ENCODE data around the gene FAM221B. TPM values are rescaled to one million over a fixed set of nuclear protein-coding genes. Genes with fewer than 3 reads are reported as not detected.

FAM221B gene
- total RNA-seq, 1 donor from 2014 or later: 1.1 TPM

DNA sequence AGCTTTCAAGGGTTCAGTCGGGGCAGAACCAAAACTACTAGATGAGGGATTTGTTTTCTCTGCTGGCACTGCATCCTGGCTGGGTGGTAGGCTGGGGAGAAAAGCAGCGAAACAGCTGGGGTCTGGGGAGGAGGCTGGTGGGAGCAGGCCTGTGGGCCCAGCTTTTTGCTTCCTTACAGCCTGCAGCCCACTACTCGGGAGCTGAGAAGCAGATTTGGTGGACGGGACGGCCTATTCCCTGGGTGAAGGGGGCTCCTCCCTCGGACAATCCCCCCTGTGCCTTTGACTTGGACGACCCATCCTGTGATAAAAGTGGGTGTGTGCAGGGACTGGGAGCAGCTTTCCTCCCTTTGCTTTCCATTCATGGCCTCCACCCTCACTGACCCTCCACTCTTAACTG is 28.0 kb downstream of the FAM221B start:
- Mint-ChIP-seq H3K4me1 (ENCODE audit: unreplicated experiment) (peaks cover 6% of the 10 kb centered on the region), H3K9me3 (no peaks in the 10 kb centered on the region), H3K27ac (peak overlapping the region; percentile 15), H3K36me3 (peaks cover 13% of the 10 kb centered on the region), H3K27me3 (no peaks in the 10 kb centered on the region), H3K4me3 (no peak overlapping the region)
- TF ChIP-seq, protein P1, sequence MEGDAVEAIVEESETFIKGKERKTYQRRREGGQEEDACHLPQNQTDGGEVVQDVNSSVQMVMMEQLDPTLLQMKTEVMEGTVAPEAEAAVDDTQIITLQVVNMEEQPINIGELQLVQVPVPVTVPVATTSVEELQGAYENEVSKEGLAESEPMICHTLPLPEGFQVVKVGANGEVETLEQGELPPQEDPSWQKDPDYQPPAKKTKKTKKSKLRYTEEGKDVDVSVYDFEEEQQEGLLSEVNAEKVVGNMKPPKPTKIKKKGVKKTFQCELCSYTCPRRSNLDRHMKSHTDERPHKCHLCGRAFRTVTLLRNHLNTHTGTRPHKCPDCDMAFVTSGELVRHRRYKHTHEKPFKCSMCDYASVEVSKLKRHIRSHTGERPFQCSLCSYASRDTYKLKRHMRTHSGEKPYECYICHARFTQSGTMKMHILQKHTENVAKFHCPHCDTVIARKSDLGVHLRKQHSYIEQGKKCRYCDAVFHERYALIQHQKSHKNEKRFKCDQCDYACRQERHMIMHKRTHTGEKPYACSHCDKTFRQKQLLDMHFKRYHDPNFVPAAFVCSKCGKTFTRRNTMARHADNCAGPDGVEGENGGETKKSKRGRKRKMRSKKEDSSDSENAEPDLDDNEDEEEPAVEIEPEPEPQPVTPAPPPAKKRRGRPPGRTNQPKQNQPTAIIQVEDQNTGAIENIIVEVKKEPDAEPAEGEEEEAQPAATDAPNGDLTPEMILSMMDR (conservative IDR thresholded peaks at IDR 0.05): no peak
- DNase-seq (ENCODE audit: extremely low spot score, unreplicated experiment): no peak

DNA sequence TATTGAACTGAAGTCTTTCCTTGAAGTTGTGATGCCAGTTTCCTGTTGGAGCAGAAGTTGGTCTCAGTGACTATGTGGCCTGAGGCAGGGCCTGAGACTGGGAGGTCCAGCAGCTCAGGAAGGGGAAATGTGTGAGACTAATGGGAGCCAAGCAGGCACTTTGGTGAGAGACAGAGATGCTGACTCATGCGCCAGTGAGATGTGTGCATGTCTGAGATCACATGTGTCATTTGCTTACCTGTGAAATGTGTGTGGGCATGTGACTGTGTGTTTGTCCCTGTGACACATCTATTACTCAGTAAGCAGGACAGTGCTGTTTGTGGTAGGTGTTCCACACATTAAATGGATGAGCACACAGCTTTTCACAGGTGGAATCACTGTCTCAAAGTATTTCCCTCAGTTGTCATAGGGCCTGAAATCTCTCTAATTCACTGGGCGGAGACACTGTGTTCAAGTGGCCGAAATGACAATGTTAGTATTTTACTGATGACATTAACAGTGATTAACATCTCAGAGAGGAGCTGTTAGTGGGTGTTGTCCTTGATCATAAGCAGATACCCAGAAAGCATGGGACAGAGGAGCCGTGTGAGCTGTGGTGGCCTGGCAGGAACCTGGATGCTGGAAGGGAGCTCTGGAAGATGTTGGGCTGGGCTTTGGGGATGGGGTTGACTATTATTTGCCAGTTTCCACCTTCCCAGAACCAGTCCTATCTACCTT is 29.7 kb downstream of the FAM221B start:
- no peaks in the 10 kb centered on the region for H3K27me3 Mint-ChIP-seq
- H3K4me3 Mint-ChIP-seq: no peak overlapping the region
- TF ChIP-seq, protein P1 (conservative IDR thresholded peaks at IDR 0.05): no peak
- DNase-seq (ENCODE audit: extremely low spot score, unreplicated experiment): no peak
- peaks cover 16% of the 10 kb centered on the region for H3K4me1 Mint-ChIP-seq (ENCODE audit: unreplicated experiment)
- H3K36me3 Mint-ChIP-seq: peaks cover 13% of the 10 kb centered on the region
- no peaks in the 10 kb centered on the region for H3K9me3 Mint-ChIP-seq
- H3K27ac Mint-ChIP-seq: peak overlapping the region; percentile 68

DNA sequence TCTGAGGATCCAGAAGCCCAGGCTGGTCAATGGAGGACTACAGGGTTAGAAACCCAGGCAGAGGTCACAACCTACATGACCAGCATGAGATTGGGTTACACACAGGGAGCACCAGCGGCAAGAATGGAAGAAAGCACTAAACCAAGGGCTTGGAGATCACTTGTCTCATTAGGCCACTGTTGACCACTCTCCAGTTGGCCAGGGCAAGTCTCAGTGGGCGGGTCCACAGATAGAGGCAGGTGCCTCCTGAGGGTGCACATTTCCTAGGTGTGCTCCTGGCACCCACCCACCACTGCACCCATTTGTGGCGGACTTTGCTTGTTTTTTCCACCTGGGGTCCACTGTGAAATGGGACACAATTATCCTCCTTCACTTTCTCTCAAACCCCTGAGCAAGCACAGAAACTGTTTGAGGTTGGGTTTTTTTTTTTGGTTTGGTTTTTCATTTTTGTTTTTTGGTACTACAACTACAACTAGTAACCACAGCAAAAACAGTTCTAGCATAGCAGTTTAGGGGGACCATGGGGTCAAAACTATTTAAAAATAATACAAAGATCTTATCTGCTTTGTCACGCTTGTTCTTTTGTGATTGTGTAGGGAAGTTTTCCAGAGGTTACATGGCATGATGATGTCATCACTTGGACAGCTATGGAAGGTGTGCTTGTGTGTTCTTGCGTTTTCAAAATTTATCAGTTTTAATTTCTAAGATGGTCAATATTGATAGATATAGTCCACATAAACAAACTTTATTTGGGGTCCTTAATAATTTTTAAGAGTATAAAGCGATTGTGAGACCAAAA is 31.0 kb downstream of the FAM221B start:
- no peak for DNase-seq (ENCODE audit: extremely low spot score, unreplicated experiment)
- Mint-ChIP-seq H3K27ac (no peak overlapping the region), H3K36me3 (peaks cover 13% of the 10 kb centered on the region), H3K27me3 (no peaks in the 10 kb centered on the region), H3K4me3 (no peak overlapping the region), H3K4me1 (ENCODE audit: unreplicated experiment) (peaks cover 26% of the 10 kb centered on the region), H3K9me3 (no peaks in the 10 kb centered on the region)
- TF ChIP-seq, protein P1 (conservative IDR thresholded peaks at IDR 0.05): no peak

DNA sequence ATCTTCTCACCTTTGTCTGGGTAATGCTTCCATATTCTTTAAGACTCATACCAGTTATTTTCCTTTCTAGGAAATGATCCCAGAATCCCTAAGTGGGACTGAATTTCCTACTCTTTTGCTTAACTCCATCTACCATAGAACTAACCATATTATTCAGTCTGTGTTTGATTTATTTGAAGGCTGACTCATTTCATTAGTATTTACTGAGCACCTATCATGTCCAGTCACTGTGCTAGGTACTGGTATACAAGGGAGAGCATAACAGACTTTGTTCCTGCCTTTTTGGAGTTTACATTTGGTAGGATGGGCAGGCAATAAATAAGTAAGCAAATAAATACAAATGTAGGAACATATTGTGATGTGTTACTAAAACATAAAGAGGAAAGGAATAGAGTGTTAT is 32.8 kb downstream of the FAM221B start:
- Mint-ChIP-seq H3K4me1 (ENCODE audit: unreplicated experiment) (peaks cover 26% of the 10 kb centered on the region), H3K27me3 (peaks cover under 1% of the 10 kb centered on the region), H3K27ac (peak overlapping the region; percentile 7), H3K9me3 (no peaks in the 10 kb centered on the region), H3K4me3 (no peak overlapping the region), H3K36me3 (peaks cover 3% of the 10 kb centered on the region)
- DNase-seq (ENCODE audit: extremely low spot score, unreplicated experiment): no peak
- TF ChIP-seq, protein P1 (conservative IDR thresholded peaks at IDR 0.05): no peak

DNA sequence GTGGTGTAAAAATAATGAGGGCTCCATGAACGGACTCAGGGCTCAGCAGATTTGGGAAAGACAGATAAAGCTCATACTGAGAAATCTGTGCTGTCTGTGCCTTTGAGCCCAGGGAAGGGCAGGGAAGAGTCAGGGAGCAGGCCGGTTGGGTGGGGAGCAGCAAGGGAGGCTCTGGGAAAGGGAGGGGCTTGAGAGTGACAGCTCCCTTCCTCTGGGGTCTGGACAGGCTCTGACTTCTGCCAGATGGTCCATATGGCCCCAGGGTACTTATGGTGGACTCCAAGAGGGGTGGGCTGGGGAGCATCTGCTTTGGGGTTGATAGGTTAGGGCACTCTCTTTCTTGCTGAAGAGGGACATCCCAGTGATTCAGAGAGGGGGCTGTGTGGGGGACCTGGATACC is 35.1 kb downstream of the FAM221B start:
- Mint-ChIP-seq H3K4me3 (peak overlapping the region; percentile 3), H3K4me1 (ENCODE audit: unreplicated experiment) (peaks cover 31% of the 10 kb centered on the region), H3K36me3 (no peaks in the 10 kb centered on the region), H3K27ac (no peak overlapping the region), H3K9me3 (no peaks in the 10 kb centered on the region), H3K27me3 (peaks cover 7% of the 10 kb centered on the region)
- no peak for DNase-seq (ENCODE audit: extremely low spot score, unreplicated experiment)
- TF ChIP-seq, protein P1 (conservative IDR thresholded peaks at IDR 0.05): no peak

Data from type B pancreatic cell (in vitro differentiated cells).